ENCODE results near the gene EPS8L1. TPM values are rescaled to one million over a fixed set of nuclear protein-coding genes. Genes with fewer than 3 reads are reported as not detected.
A peak's percentile ranks its signal among the peaks of the same experiment; 100 is the strongest.
"Not testable (repeated sequence)": the region's sequence is repeated elsewhere in the genome, so short reads cannot be mapped to it uniquely, and the experiment has no call there.

EPS8L1 gene
- total RNA-seq, 1 donor from 2014 or later: 54.0 TPM

- Mint-ChIP-seq H3K4me3 (no peak overlapping the region), H3K27me3 (no peaks in the 10 kb centered on the region)
- no peak for DNase-seq (ENCODE audit: extremely low spot score, unreplicated experiment)
Observed at GRCh38 chr19:55106591-55106990, 30.9 kb downstream of the EPS8L1 start.

GRCh38 chr19:55107252-55107651 is 31.6 kb downstream of the EPS8L1 start:
- H3K9me3 Mint-ChIP-seq; H3K4me3 Mint-ChIP-seq; H3K27me3 Mint-ChIP-seq; H3K27ac Mint-ChIP-seq; H3K4me1 Mint-ChIP-seq (ENCODE audit: unreplicated experiment); DNase-seq (ENCODE audit: extremely low spot score, unreplicated experiment): not testable (repeated sequence)
- H3K36me3 Mint-ChIP-seq: peaks cover 26% of the 10 kb centered on the region

More at GRCh38 chr19:55106591-55106990, 30.9 kb downstream of the EPS8L1 start:
- no peak overlapping the region for H3K27ac Mint-ChIP-seq
- H3K9me3 Mint-ChIP-seq: no peaks in the 10 kb centered on the region
- no peaks in the 10 kb centered on the region for H3K4me1 Mint-ChIP-seq (ENCODE audit: unreplicated experiment)
- no peak for TF ChIP-seq CTCF (conservative IDR thresholded peaks at IDR 0.05)
- peaks cover 31% of the 10 kb centered on the region for H3K36me3 Mint-ChIP-seq

- Mint-ChIP-seq H3K27ac (no peak overlapping the region), H3K9me3 (no peaks in the 10 kb centered on the region), H3K4me3 (no peak overlapping the region), H3K27me3 (no peaks in the 10 kb centered on the region), H3K4me1 (ENCODE audit: unreplicated experiment) (peaks cover 6% of the 10 kb centered on the region), H3K36me3 (peaks cover 17% of the 10 kb centered on the region)
- DNase-seq (ENCODE audit: extremely low spot score, unreplicated experiment): no peak
- TF ChIP-seq CTCF (conservative IDR thresholded peaks at IDR 0.05): no peak
Observed at GRCh38 chr19:55109527-55110291, 34.0 kb downstream of the EPS8L1 start.

- H3K36me3 Mint-ChIP-seq: peaks cover 11% of the 10 kb centered on the region
- H3K27me3 Mint-ChIP-seq: no peaks in the 10 kb centered on the region
- no peak overlapping the region for H3K4me3 Mint-ChIP-seq
- peaks cover 20% of the 10 kb centered on the region for H3K4me1 Mint-ChIP-seq (ENCODE audit: unreplicated experiment)
- DNase-seq (ENCODE audit: extremely low spot score, unreplicated experiment): no peak
- peak overlapping the region; percentile 39 for H3K27ac Mint-ChIP-seq
- H3K9me3 Mint-ChIP-seq: no peaks in the 10 kb centered on the region
- TF ChIP-seq CTCF (conservative IDR thresholded peaks at IDR 0.05): no peak
Observed at GRCh38 chr19:55111238-55111831, 35.7 kb downstream of the EPS8L1 start.

GRCh38 chr19:55112246-55112776 is 36.6 kb downstream of the EPS8L1 start:
- H3K27me3 Mint-ChIP-seq: no peaks in the 10 kb centered on the region
- H3K4me3 Mint-ChIP-seq: no peak overlapping the region
- DNase-seq (ENCODE audit: extremely low spot score, unreplicated experiment): no peak
- no peak overlapping the region for H3K27ac Mint-ChIP-seq
- no peak for TF ChIP-seq CTCF (conservative IDR thresholded peaks at IDR 0.05)
- H3K9me3 Mint-ChIP-seq: no peaks in the 10 kb centered on the region
- peaks cover 24% of the 10 kb centered on the region for H3K4me1 Mint-ChIP-seq (ENCODE audit: unreplicated experiment)
- H3K36me3 Mint-ChIP-seq: peaks cover 5% of the 10 kb centered on the region
